Fibroblast of peridontal ligament (primary cell): ENCODE measurements around the gene CTNNA3.

Experiments used
- DNase-seq: peaks from one replicate; pipeline ENCODE4 v3.0.0-alpha.2; 2010; ENCODE audit errors: extremely low read depth

CTNNA3 gene

GRCh38 chr10:66550351-66550750, 1145.6 kb downstream of the CTNNA3 start:
- no peak for DNase-seq

GRCh38 chr10:66538908-66539307, 1157.1 kb downstream of the CTNNA3 start:
- DNase-seq: no peak

- no peak for DNase-seq
Observed at GRCh38 chr10:66538371-66538770, 1157.6 kb downstream of the CTNNA3 start.

GRCh38 chr10:66537186-66537585, 1158.8 kb downstream of the CTNNA3 start:
- DNase-seq: no peak

GRCh38 chr10:66535439-66535838, 1160.6 kb downstream of the CTNNA3 start:
- no peak for DNase-seq

- DNase-seq: no peak
Observed at GRCh38 chr10:66534866-66535265, 1161.1 kb downstream of the CTNNA3 start.

GRCh38 chr10:66521506-66521905, 1174.5 kb downstream of the CTNNA3 start:
- DNase-seq: no peak

GRCh38 chr10:66519616-66520015, 1176.4 kb downstream of the CTNNA3 start:
- DNase-seq: no peak

GRCh38 chr10:66514666-66515065, 1181.3 kb downstream of the CTNNA3 start:
- DNase-seq: no peak

GRCh38 chr10:66513504-66513903, 1182.5 kb downstream of the CTNNA3 start:
- DNase-seq: no peak

GRCh38 chr10:66505003-66505657, 1190.9 kb downstream of the CTNNA3 start:
- DNase-seq: no peak

GRCh38 chr10:66501356-66501755, 1194.6 kb downstream of the CTNNA3 start:
- DNase-seq: no peak

GRCh38 chr10:66483966-66484365, 1212.0 kb downstream of the CTNNA3 start:
- DNase-seq: no peak

- no peak for DNase-seq
Observed at GRCh38 chr10:66472156-66472555, 1223.8 kb downstream of the CTNNA3 start.

GRCh38 chr10:66467042-66467441, 1229.0 kb downstream of the CTNNA3 start:
- DNase-seq: no peak

- no peak for DNase-seq
Observed at GRCh38 chr10:66466622-66467021, 1229.4 kb downstream of the CTNNA3 start.

- no peak for DNase-seq
Observed at GRCh38 chr10:66463611-66464010, 1232.4 kb downstream of the CTNNA3 start.

GRCh38 chr10:66457629-66458028, 1238.4 kb downstream of the CTNNA3 start:
- DNase-seq: no peak

GRCh38 chr10:66455304-66455703, 1240.7 kb downstream of the CTNNA3 start:
- peak; percentile 1 for DNase-seq

- DNase-seq: no peak
Observed at GRCh38 chr10:66440568-66440967, 1255.4 kb downstream of the CTNNA3 start.

GRCh38 chr10:66414943-66415342, 1281.1 kb downstream of the CTNNA3 start:
- no peak for DNase-seq

GRCh38 chr10:66405566-66405965, 1290.4 kb downstream of the CTNNA3 start:
- DNase-seq: no peak

GRCh38 chr10:66398669-66399068, 1297.3 kb downstream of the CTNNA3 start:
- DNase-seq: no peak
